MCF 10A (cell line): Measurements from ENCODE around the gene PLXNC1. TPM values are rescaled to one million over a fixed set of nuclear protein-coding genes. Genes with fewer than 3 reads are reported as not detected.

Experiments
- BruUV-seq: library from RNA; stranded (reverse); fragments of 400-500 nt; replicated peaks from 2 replicates; lab custom pipeline; 2021; lab: Mats Ljungman, UMichigan
- CTCF ChIA-PET: fragments of 300-600 bp; sonication (Branson Sonifier 250); formaldehyde crosslinking; extraction: SDS; loops from one replicate; lab custom pipeline; 2021; ENCODE audit warnings: antibody characterized with exemption, inconsistent platforms; lab: Yijun Ruan, JAX
- POLR2A ChIA-PET: fragments of 300-600, 350-650 bp; sonication (Branson Sonifier 250); formaldehyde crosslinking; extraction: SDS; loops from one replicate; lab custom pipeline; 2020; ENCODE audit warnings: antibody characterized with exemption, inconsistent platforms; lab: Yijun Ruan, JAX
- DNase-seq: peaks from one replicate; pipeline ENCODE4 v3.0.0-alpha.2; 2018; ENCODE audit not compliant: unreplicated experiment
- H3K27ac Mint-ChIP-seq: one replicate; pipeline ENCODE4 v1.8.0; 2022; ENCODE audit warnings: mild to moderate bottlenecking, low read depth, mixed read lengths; ENCODE audit not compliant: unreplicated experiment
- H3K27me3 Mint-ChIP-seq: one replicate; pipeline ENCODE4 v1.8.0; 2022; ENCODE audit warnings: mixed read lengths; ENCODE audit not compliant: insufficient read depth, unreplicated experiment
- H3K36me3 Mint-ChIP-seq: one replicate; pipeline ENCODE4 v1.8.0; 2022; ENCODE audit warnings: mild to moderate bottlenecking, moderate library complexity, mixed read lengths; ENCODE audit not compliant: insufficient read depth, unreplicated experiment
- H3K4me1 Mint-ChIP-seq: one replicate; pipeline ENCODE4 v1.8.0; 2022; ENCODE audit warnings: mixed read lengths; ENCODE audit not compliant: insufficient read depth, unreplicated experiment
- H3K4me3 Mint-ChIP-seq: one replicate; pipeline ENCODE4 v1.8.0; 2022; ENCODE audit warnings: mild to moderate bottlenecking, moderate library complexity, mixed read lengths; ENCODE audit not compliant: unreplicated experiment
- H3K9me3 Mint-ChIP-seq: one replicate; pipeline ENCODE4 v1.8.0; 2022; ENCODE audit warnings: mixed read lengths; ENCODE audit not compliant: unreplicated experiment
- CTCF ChIP-seq: fragments of 200-600 bp; IDR thresholded peaks from one replicate; pipeline ENCODE4 v1.8.0; 2022; ENCODE audit warnings: antibody characterized with exemption, mild to moderate bottlenecking; ENCODE audit not compliant: unreplicated experiment
- intact Hi-C: fragments of 100-400 bp; cut with micrococcal nuclease; formaldehyde crosslinking; loops from 2 replicates; pipeline ENCODE4 v1.14.1; 2022
- total RNA-seq: library from RNA; stranded (reverse); gene quantifications from 2 replicates; pipeline ENCODE4 v1.2.3, GENCODE V29; 2022

PLXNC1 gene
- total RNA-seq, 1 experiment from 2014 or later = 2.4 TPM

GRCh38 chr12:94165670-94166364, 17.4 kb downstream of the PLXNC1 start:
- no peak for DNase-seq
- Mint-ChIP-seq H3K9me3 (peaks cover 12% of the 10 kb centered on the region), H3K4me3 (no peak overlapping the region), H3K27ac (no peak overlapping the region), H3K4me1 (peaks cover 7% of the 10 kb centered on the region), H3K27me3 (peaks cover 22% of the 10 kb centered on the region), H3K36me3 (no peaks in the 10 kb centered on the region)
- no TSS peak for BruUV-seq
- intact Hi-C loops = no loop called here
- ChIA-PET CTCF (interaction anchor here (0.6 to 1.1 kb wide), 4 partner anchors 13 to 662 kb away, joined by 3 to 4 read pairs (median 4); no protein-coding TSS in a partner anchor), POLR2A (interaction anchor here (0.6 to 1.2 kb wide), 3 partner anchors 8 to 11 kb away, joined by 3 to 4 read pairs (median 3); no protein-coding TSS in a partner anchor)
- no peak for TF ChIP-seq CTCF

GRCh38 chr12:94167071-94167755, 18.8 kb downstream of the PLXNC1 start:
- H3K27me3 Mint-ChIP-seq = peaks cover 22% of the 10 kb centered on the region
- peaks cover 8% of the 10 kb centered on the region for H3K9me3 Mint-ChIP-seq
- no peaks in the 10 kb centered on the region for H3K36me3 Mint-ChIP-seq
- DNase-seq = no peak
- H3K4me1 Mint-ChIP-seq = peaks cover 15% of the 10 kb centered on the region
- BruUV-seq = no TSS peak
- CTCF ChIA-PET = interaction anchor here (0.6 to 1.0 kb wide), 4 partner anchors 21 to 1059 kb away, joined by 3 to 6 read pairs (median 4); no protein-coding TSS in a partner anchor
- no peak for TF ChIP-seq CTCF
- no peak overlapping the region for H3K27ac Mint-ChIP-seq
- POLR2A ChIA-PET = interaction anchor here (0.7 kb wide), 2 partner anchors 13 to 298 kb away, joined by 3 read pairs; no protein-coding TSS in a partner anchor
- intact Hi-C loops = no loop called here
- no peak overlapping the region for H3K4me3 Mint-ChIP-seq

- ChIA-PET CTCF (interaction anchor here (0.6 to 0.9 kb wide), 3 partner anchors 21 to 364 kb away, joined by 3 to 4 read pairs (median 3); no protein-coding TSS in a partner anchor), POLR2A (interaction anchor here (0.7 kb wide), 1 partner anchor 12 kb away, joined by 3 read pairs; no protein-coding TSS in a partner anchor)
- no peak for TF ChIP-seq CTCF
- H3K4me3 Mint-ChIP-seq = no peak overlapping the region
- intact Hi-C loops = no loop called here
- H3K27me3 Mint-ChIP-seq = peaks cover 22% of the 10 kb centered on the region
- H3K9me3 Mint-ChIP-seq = peaks cover 7% of the 10 kb centered on the region
- H3K36me3 Mint-ChIP-seq = no peaks in the 10 kb centered on the region
- no TSS peak for BruUV-seq
- H3K4me1 Mint-ChIP-seq = peaks cover 19% of the 10 kb centered on the region
- H3K27ac Mint-ChIP-seq = no peak overlapping the region
- DNase-seq = no peak
Observed at GRCh38 chr12:94167756-94168416, 19.5 kb downstream of the PLXNC1 start.
